WTC11 (cell line): ENCODE measurements around the gene ZNF480. TPM values are rescaled to one million over a fixed set of nuclear protein-coding genes. Genes with fewer than 3 reads are reported as not detected.

ENCODE experiments used
- ATAC-seq: fragments of 200-7000 bp; cut with Tn5 transposase; 2 replicates; pipeline ENCODE4 v1.10.0; 2021; ENCODE audit warnings: mild to moderate bottlenecking, moderate library complexity
- CTCF ChIA-PET: fragments of 300-600 bp; sonication (Branson Sonifier 250); formaldehyde crosslinking; loops from one replicate; lab custom pipeline; 2021; ENCODE audit warnings: antibody characterized with exemption; lab: Charles Lee
- POLR2A ChIA-PET: fragments of 350-600 bp; sonication (Branson Sonifier 250); formaldehyde crosslinking; loops from one replicate; lab custom pipeline; 2021; ENCODE audit warnings: antibody characterized with exemption; lab: Charles Lee
- DNase-seq: peaks from one replicate; pipeline ENCODE4 v3.0.0; 2021; ENCODE audit warnings: low spot score
- H3K27ac Mint-ChIP-seq: 2 replicates; pipeline ENCODE4 v1.8.0; 2021; ENCODE audit warnings: mixed read lengths
- H3K27me3 Mint-ChIP-seq: 2 replicates; pipeline ENCODE4 v1.8.0; 2021; ENCODE audit warnings: low read depth, mild to moderate bottlenecking, moderate library complexity, mixed read lengths
- H3K36me3 Mint-ChIP-seq: 2 replicates; pipeline ENCODE4 v1.8.0; 2021; ENCODE audit warnings: mixed read lengths
- H3K4me1 Mint-ChIP-seq: 2 replicates; pipeline ENCODE4 v1.8.0; 2022; ENCODE audit warnings: mixed read lengths
- H3K4me3 Mint-ChIP-seq: 2 replicates; pipeline ENCODE4 v1.8.0; 2021; ENCODE audit warnings: mild to moderate bottlenecking, moderate library complexity, mixed read lengths
- H3K9me3 Mint-ChIP-seq: 2 replicates; pipeline ENCODE4 v1.8.0; 2021; ENCODE audit warnings: mixed read lengths
- CBFB ChIP-seq: sonication (generic); formaldehyde crosslinking; IDR thresholded peaks from 2 replicates; pipeline ENCODE4 v1.8.1; 2022; ENCODE audit warnings: mild to moderate bottlenecking, low read depth, missing genetic modification reagents
- CREB1 ChIP-seq: sonication (generic); formaldehyde crosslinking; IDR thresholded peaks from 2 replicates; pipeline ENCODE4 v1.8.0; 2023; ENCODE audit warnings: mild to moderate bottlenecking, missing genetic modification reagents
- E2F4 ChIP-seq: sonication (generic); formaldehyde crosslinking; IDR thresholded peaks from 2 replicates; pipeline ENCODE4 v1.8.1; 2022; ENCODE audit warnings: low read depth, mild to moderate bottlenecking, moderate library complexity, missing genetic modification reagents, borderline replicate concordance
- ELF4 ChIP-seq: sonication (generic); formaldehyde crosslinking; IDR thresholded peaks from 2 replicates; pipeline ENCODE4 v1.8.1; 2022; ENCODE audit warnings: low read depth, mild to moderate bottlenecking, moderate library complexity, missing genetic modification reagents
- EMX1 ChIP-seq: fragments of 250-450 bp; sonication (Bioruptor Pico); IDR thresholded peaks from 2 replicates; pipeline ENCODE4 v1.8.0; 2021; ENCODE audit warnings: mild to moderate bottlenecking
- ERG ChIP-seq: fragments of 250-450 bp; sonication (Bioruptor Pico); IDR thresholded peaks from 2 replicates; pipeline ENCODE4 v1.8.0; 2021; ENCODE audit warnings: mild to moderate bottlenecking
- HMGXB4 ChIP-seq: sonication (generic); formaldehyde crosslinking; IDR thresholded peaks from 2 replicates; pipeline ENCODE4 v1.8.1; 2023; ENCODE audit warnings: mild to moderate bottlenecking, moderate library complexity, missing genetic modification reagents
- IRF1 ChIP-seq: sonication (generic); formaldehyde crosslinking; IDR thresholded peaks from 2 replicates; pipeline ENCODE4 v1.8.0; 2023; ENCODE audit warnings: missing genetic modification reagents
- JUN ChIP-seq: sonication (generic); formaldehyde crosslinking; IDR thresholded peaks from 2 replicates; pipeline ENCODE4 v1.8.0; 2023; ENCODE audit warnings: mild to moderate bottlenecking, missing genetic modification reagents
- KAT7 ChIP-seq: sonication (generic); formaldehyde crosslinking; IDR thresholded peaks from 2 replicates; pipeline ENCODE4 v1.8.1; 2023; ENCODE audit warnings: missing genetic modification reagents, mild to moderate bottlenecking, borderline replicate concordance
- NR2C2 ChIP-seq: sonication (generic); formaldehyde crosslinking; IDR thresholded peaks from 2 replicates; pipeline ENCODE4 v1.8.0; 2022; ENCODE audit warnings: mild to moderate bottlenecking, missing genetic modification reagents
- RELA ChIP-seq: sonication (generic); formaldehyde crosslinking; IDR thresholded peaks from 2 replicates; pipeline ENCODE4 v1.8.1; 2022; ENCODE audit warnings: missing genetic modification reagents, mild to moderate bottlenecking, borderline replicate concordance
- SMAD3 ChIP-seq: sonication (generic); formaldehyde crosslinking; IDR thresholded peaks from 2 replicates; pipeline ENCODE4 v1.8.0; 2022; ENCODE audit warnings: missing genetic modification reagents, mild to moderate bottlenecking, borderline replicate concordance
- SOX15 ChIP-seq: fragments of 250-450 bp; sonication (Bioruptor Pico); IDR thresholded peaks from 2 replicates; pipeline ENCODE4 v1.9.0; 2021; ENCODE audit warnings: mild to moderate bottlenecking
- USF1 ChIP-seq: sonication (generic); formaldehyde crosslinking; IDR thresholded peaks from 2 replicates; pipeline ENCODE4 v1.8.0; 2022; ENCODE audit warnings: mild to moderate bottlenecking, missing genetic modification reagents
- ZBTB43 ChIP-seq: sonication (generic); formaldehyde crosslinking; IDR thresholded peaks from 2 replicates; pipeline ENCODE4 v1.8.1; 2023; ENCODE audit warnings: mild to moderate bottlenecking, missing genetic modification reagents
- ZMAT4 ChIP-seq: fragments of 250-450 bp; sonication (Bioruptor Pico); IDR thresholded peaks from 2 replicates; pipeline ENCODE4 v1.9.0; 2021; ENCODE audit warnings: mild to moderate bottlenecking
- ZNF232 ChIP-seq: sonication (generic); formaldehyde crosslinking; IDR thresholded peaks from 2 replicates; pipeline ENCODE4 v1.8.0; 2022; ENCODE audit warnings: mild to moderate bottlenecking, missing genetic modification reagents
- ZNF263 ChIP-seq: sonication (generic); formaldehyde crosslinking; IDR thresholded peaks from 2 replicates; pipeline ENCODE4 v1.8.1; 2022; ENCODE audit warnings: low read depth, mild to moderate bottlenecking, moderate library complexity, missing genetic modification reagents
- ZNF281 ChIP-seq: sonication (generic); formaldehyde crosslinking; IDR thresholded peaks from 2 replicates; pipeline ENCODE4 v1.8.0; 2023; ENCODE audit warnings: mild to moderate bottlenecking, missing genetic modification reagents
- total RNA-seq: library from RNA; stranded (reverse); gene quantifications from 3 replicates; pipeline ENCODE4 v1.2.3, GENCODE V29; 2021

The ZNF480 gene
- total RNA-seq, 1 experiment from 2014 or later, result 36.0 TPM

GRCh38 chr19:52269338-52270261 lies 27.4 kb upstream of the ZNF480 start, which contains the start of gene ZNF766 (continued):
- TF ChIP-seq ZNF232 (CRISPR knock-in tag) (peak; percentile 55; the same call in 1 of the 2 replicates), CBFB (CRISPR knock-in tag) (no peak), ZBTB43 (CRISPR knock-in tag) (no peak), EMX1 (0 out of 2 replicates have a peak, but pooled peaks have one; percentile 47), ELF4 (CRISPR knock-in tag) (no peak), IRF1 (CRISPR knock-in tag) (no peak), SMAD3 (CRISPR knock-in tag) (no peak), E2F4 (peak; percentile 82; the same call in 1 of the 2 replicates), ZNF281 (CRISPR knock-in tag) (no peak), NR2C2 (CRISPR knock-in tag) (no peak), HMGXB4 (CRISPR knock-in tag) (no peak), KAT7 (CRISPR knock-in tag) (0 out of 2 replicates have a peak, but pooled peaks have one; percentile 46), SOX15 (no peak), JUN (CRISPR knock-in tag) (no peak), CREB1 (CRISPR knock-in tag) (no peak)

GRCh38 chr19:52270266-52270885 lies 26.6 kb upstream of the ZNF480 start:
- DNase-seq (no peak), ATAC-seq (peak; percentile 6; the same call in 1 of the 2 replicates)
- CTCF ChIA-PET, result no interaction called here
- peaks cover 39% of the 10 kb centered on the region for H3K36me3 Mint-ChIP-seq
- peak overlapping the region; percentile 97 for H3K4me3 Mint-ChIP-seq
- peak overlapping the region; percentile 93 for H3K27ac Mint-ChIP-seq
- peaks cover 28% of the 10 kb centered on the region for H3K4me1 Mint-ChIP-seq
- peaks cover 18% of the 10 kb centered on the region for H3K9me3 Mint-ChIP-seq
- TF ChIP-seq USF1 (CRISPR knock-in tag), result no peak
- no peak for TF ChIP-seq RELA (CRISPR knock-in tag)
- TF ChIP-seq NR2C2 (CRISPR knock-in tag), result no peak
- no peak for TF ChIP-seq ZMAT4 (CRISPR knock-in tag)
- no peak for TF ChIP-seq ERG (CRISPR knock-in tag)
- TF ChIP-seq ZNF281 (CRISPR knock-in tag), result no peak
- no peak for TF ChIP-seq ZNF263 (CRISPR knock-in tag)
- POLR2A ChIA-PET, result no interaction called here
- H3K27me3 Mint-ChIP-seq, result no peaks in the 10 kb centered on the region; the same call in 1 of the 2 replicates
